GM18519 (cell line): ENCODE measurements around the gene SSR4.

Experiments
- ATAC-seq: cut with Tn5 transposase; IDR thresholded peaks from one replicate; pipeline ENCODE4 v1.9.1; 2021; ENCODE audit warnings: mild to moderate bottlenecking, moderate library complexity; ENCODE audit not compliant: unreplicated experiment, low FRiP score

SSR4 gene

GRCh38 chrX:153769158-153769864 is 25.2 kb upstream of the SSR4 start:
- no peak for ATAC-seq

GRCh38 chrX:153769865-153770600 is 24.4 kb upstream of the SSR4 start:
- no peak for ATAC-seq

- ATAC-seq: no peak
Observed at GRCh38 chrX:153770601-153771414, 23.7 kb upstream of the SSR4 start.

GRCh38 chrX:153771415-153772315 is 22.8 kb upstream of the SSR4 start:
- no peak for ATAC-seq

GRCh38 chrX:153772316-153773217 is 21.9 kb upstream of the SSR4 start:
- ATAC-seq: no peak

GRCh38 chrX:153773218-153773611 is 21.3 kb upstream of the SSR4 start:
- ATAC-seq: no peak

- no peak for ATAC-seq
Observed at GRCh38 chrX:153773741-153774575, 20.5 kb upstream of the SSR4 start.

GRCh38 chrX:153774576-153775292 is 19.7 kb upstream of the SSR4 start:
- no peak for ATAC-seq

- no peak for ATAC-seq
Observed at GRCh38 chrX:153775293-153776119, 19.0 kb upstream of the SSR4 start.

GRCh38 chrX:153776120-153776599 is 18.3 kb upstream of the SSR4 start:
- ATAC-seq: no peak

GRCh38 chrX:153776611-153777045 is 17.8 kb upstream of the SSR4 start:
- ATAC-seq: no peak

GRCh38 chrX:153777261-153778090 is 17.0 kb upstream of the SSR4 start:
- no peak for ATAC-seq

GRCh38 chrX:153778181-153778580 is 16.3 kb upstream of the SSR4 start:
- ATAC-seq: no peak

GRCh38 chrX:153778684-153779101 is 15.8 kb upstream of the SSR4 start:
- ATAC-seq: no peak

- ATAC-seq: no peak
Observed at GRCh38 chrX:153779891-153780677, 14.4 kb upstream of the SSR4 start.
